NCI-H2029 (cell line): Measurements from ENCODE around the gene PRKG1.

ENCODE experiments used
- DNase-seq: peaks from one replicate; lab custom pipeline; 2025; lab: John Stamatoyannopoulos, UW

PRKG1 gene

GRCh38 chr10:51599647-51600046 is 525.4 kb downstream of the PRKG1 start:
- no peak for DNase-seq

- DNase-seq = no peak
Observed at GRCh38 chr10:51602326-51602725, 528.0 kb downstream of the PRKG1 start.

GRCh38 chr10:51604579-51604978 is 530.3 kb downstream of the PRKG1 start:
- DNase-seq = no peak

GRCh38 chr10:51606825-51607462 is 532.7 kb downstream of the PRKG1 start:
- no peak for DNase-seq

- no peak for DNase-seq
Observed at GRCh38 chr10:51607463-51607835, 533.2 kb downstream of the PRKG1 start.

GRCh38 chr10:51608211-51608610 is 533.9 kb downstream of the PRKG1 start:
- DNase-seq = no peak

GRCh38 chr10:51615764-51616298 is 541.5 kb downstream of the PRKG1 start:
- no peak for DNase-seq

GRCh38 chr10:51617576-51618235 is 543.4 kb downstream of the PRKG1 start:
- DNase-seq = no peak

- no peak for DNase-seq
Observed at GRCh38 chr10:51619365-51619764, 545.1 kb downstream of the PRKG1 start.

- DNase-seq = no peak
Observed at GRCh38 chr10:51620131-51620530, 545.8 kb downstream of the PRKG1 start.

- DNase-seq = no peak
Observed at GRCh38 chr10:51624013-51624412, 549.7 kb downstream of the PRKG1 start.

- DNase-seq = no peak
Observed at GRCh38 chr10:51629934-51630639, 555.8 kb downstream of the PRKG1 start.

- no peak for DNase-seq
Observed at GRCh38 chr10:51630640-51631005, 556.3 kb downstream of the PRKG1 start.

- no peak for DNase-seq
Observed at GRCh38 chr10:51635436-51635835, 561.1 kb downstream of the PRKG1 start.

GRCh38 chr10:51638211-51638610 is 563.9 kb downstream of the PRKG1 start:
- DNase-seq = no peak

- no peak for DNase-seq
Observed at GRCh38 chr10:51638737-51639136, 564.5 kb downstream of the PRKG1 start.

GRCh38 chr10:51640120-51640819 is 566.0 kb downstream of the PRKG1 start:
- DNase-seq = no peak

- DNase-seq = no peak
Observed at GRCh38 chr10:51642581-51642980, 568.3 kb downstream of the PRKG1 start.

GRCh38 chr10:51643734-51644133 is 569.4 kb downstream of the PRKG1 start:
- DNase-seq = no peak

GRCh38 chr10:51649064-51649463 is 574.8 kb downstream of the PRKG1 start:
- DNase-seq = no peak

- DNase-seq = no peak
Observed at GRCh38 chr10:51651063-51651462, 576.8 kb downstream of the PRKG1 start.

GRCh38 chr10:51653025-51653424 is 578.7 kb downstream of the PRKG1 start:
- DNase-seq = no peak

- no peak for DNase-seq
Observed at GRCh38 chr10:51654918-51655317, 580.6 kb downstream of the PRKG1 start.
